ENCODE data around the gene JUP. TPM values are rescaled to one million over a fixed set of nuclear protein-coding genes. Genes with fewer than 3 reads are reported as not detected.

JUP gene
- total and polyA plus RNA-seq, 2 of the 13 experiments (the other 11 are each of a cell fraction or from before 2014, with no cell fraction given), result 12.1 to 20.6 TPM

DNA sequence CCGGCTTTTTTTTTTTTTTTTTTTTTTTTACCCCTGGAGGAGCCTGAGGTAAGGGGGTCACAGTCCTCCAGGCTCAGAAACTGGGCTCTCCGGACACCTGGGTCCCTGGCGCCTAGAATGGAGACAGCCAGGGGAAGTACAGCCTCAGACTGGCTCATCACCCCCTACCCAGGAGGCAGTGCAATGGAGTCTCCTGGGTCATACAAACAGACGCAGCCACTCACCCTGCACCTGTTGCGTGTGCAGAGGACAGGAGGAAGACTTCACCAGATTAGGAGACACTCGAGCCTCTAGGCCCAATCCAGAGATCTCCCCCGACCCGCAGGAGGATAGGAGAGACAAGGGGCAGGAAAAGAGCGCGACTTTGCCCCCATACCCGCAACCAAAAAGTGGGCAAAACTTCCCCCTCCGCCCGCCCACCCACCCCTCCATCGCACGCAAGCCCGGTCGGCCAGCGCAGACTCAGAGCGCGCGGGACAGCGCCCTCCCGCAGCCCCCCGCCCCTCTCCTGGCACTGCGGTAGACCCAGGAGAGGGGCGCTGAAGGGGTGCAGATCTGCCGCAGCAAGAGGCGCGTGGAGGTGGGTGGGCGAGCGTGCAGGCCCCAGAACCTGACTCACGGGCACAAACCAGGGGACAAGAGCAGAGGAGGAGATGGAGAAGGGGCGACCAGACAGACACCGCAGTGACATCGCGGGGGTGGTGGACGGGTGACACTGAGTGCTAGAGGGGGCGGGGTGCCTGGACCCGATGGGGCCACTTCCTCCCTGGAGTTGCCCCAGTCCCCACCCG lies 53.0 kb downstream of the JUP start:
- POLR2A ChIA-PET, result interaction anchor here (0.6 to 1.3 kb wide), 7 partner anchors 10 to 232 kb away, joined by 3 to 6 read pairs (median 4); partner anchors contain the start of genes EIF1, JUP and P3H4
- peak overlapping the region; percentile 76 for H3K4me2 ChIP-seq (ENCODE audit: low read depth, low read length)
- H3K79me2 ChIP-seq (ENCODE audit: insufficient read depth, low read length), result no peaks in the 10 kb centered on the region
- no peak overlapping the region for H2AFZ ChIP-seq (ENCODE audit: low read length)
- in situ Hi-C loops (cut with HindIII; ENCODE audit: extremely low pct_ligation_motif_present, low pct_unique_long_range_greater_than_20kb) (no loop called here), intact Hi-C loops (cut with micrococcal nuclease; ENCODE audit: unreplicated experiment) (no loop called here)
- peaks cover 18% of the 10 kb centered on the region for H3K4me1 ChIP-seq (ENCODE audit: insufficient read depth, low read length)
- no peak for FAIRE-seq
- H3K36me3 ChIP-seq (replicated peaks in 1 of 2; ENCODE audit: control insufficient read depth in 1 of 2, insufficient read depth in 2 of 2, low read length in 2 of 2), result no peaks in the 10 kb centered on the region
- no peak overlapping the region for H3K9ac ChIP-seq (ENCODE audit: insufficient read depth, low read depth, low read length)
- WGBS (ENCODE audit: low lambda C conversion rate), result 35% methylated on average over 33 of the region's 40 CpGs
- ATAC-seq, result peak; percentile 8
- peak overlapping the region; percentile 48 to 72 (median 58); a peak in 5 of 6 replicates for H3K4me3 ChIP-seq (replicated peaks in 1 of 3; ENCODE audit: insufficient read depth in 1 of 3, low read depth in 2 of 3, low read length in 3 of 3)
- no peaks in the 10 kb centered on the region for H4K20me1 ChIP-seq (ENCODE audit: insufficient read depth, low read length)
- DNase-seq (ENCODE audit: low spot score), result no peak
- peaks cover 25 to 76% of the 10 kb centered on the region in 2 experiments for H3K27me3 ChIP-seq (ENCODE audit: control insufficient read depth in 1 of 2, insufficient read depth in 2 of 2, low read length in 2 of 2)
- CTCF ChIA-PET (ENCODE audit: low intra/inter-chr PET ratio, low total read pairs), result no interaction called here
- TF ChIP-seq ZNF546 (CRISPR knock-in tag; conservative IDR thresholded peaks at IDR 0.05) (no peak), SIN3B (IDR thresholded peaks at IDR 0.05; ENCODE audit: low read length) (no peak), SRF (IDR thresholded peaks at IDR 0.05; ENCODE audit: low read depth, low read length) (no peak), ZNF572 (CRISPR knock-in tag; IDR thresholded peaks at IDR 0.05) (no peak), MAFK (conservative IDR thresholded peaks at IDR 0.05 in 1 of 2, IDR thresholded peaks at IDR 0.05 in 1 of 2; ENCODE audit: low read length in 2 of 2) (no peak)
- H3K27ac ChIP-seq (ENCODE audit: extremely low read length, insufficient read depth, low read length), result no peak overlapping the region
- BruUV-seq (replicated peaks), result no TSS peak
- no peaks in the 10 kb centered on the region for H3K9me3 ChIP-seq (ENCODE audit: low read length)

DNA sequence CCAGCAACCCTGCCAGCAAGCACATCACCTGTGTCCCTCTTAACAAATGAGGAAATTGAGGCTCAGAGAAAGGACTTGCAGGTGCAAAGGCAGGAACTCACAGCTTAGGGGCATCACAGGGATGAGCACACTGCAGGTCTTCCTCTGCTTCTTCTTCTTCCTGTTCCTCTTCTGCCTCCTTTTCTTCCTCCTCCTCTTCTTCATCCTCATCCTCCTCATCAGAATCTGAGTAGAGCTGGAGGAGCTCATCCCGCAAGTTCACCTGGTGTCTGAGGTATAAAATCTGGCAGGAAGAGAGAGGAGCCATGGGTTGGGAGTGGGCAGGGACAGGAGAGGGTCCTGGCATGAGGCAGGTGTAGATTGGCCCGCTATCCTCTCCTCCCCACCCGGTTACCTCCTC lies 54.7 kb downstream of the JUP start:
- DNase-seq (ENCODE audit: low spot score) (no peak), ATAC-seq (no peak), FAIRE-seq (no peak)
- H3K4me3 ChIP-seq (replicated peaks in 1 of 3; ENCODE audit: insufficient read depth in 1 of 3, low read depth in 2 of 3, low read length in 3 of 3), result no peak overlapping the region
- intact Hi-C loops (cut with micrococcal nuclease; ENCODE audit: unreplicated experiment) (no loop called here), in situ Hi-C loops (cut with HindIII; ENCODE audit: extremely low pct_ligation_motif_present, low pct_unique_long_range_greater_than_20kb) (no loop called here)
- H3K9me3 ChIP-seq (ENCODE audit: low read length), result no peaks in the 10 kb centered on the region
- H4K20me1 ChIP-seq (ENCODE audit: insufficient read depth, low read length), result no peaks in the 10 kb centered on the region
- ChIA-PET CTCF (ENCODE audit: low intra/inter-chr PET ratio, low total read pairs) (no interaction called here), POLR2A (interaction anchor here (1.6 kb wide), 1 partner anchor 42 kb away, joined by 5 read pairs; no protein-coding TSS in a partner anchor)
- H3K4me1 ChIP-seq (ENCODE audit: insufficient read depth, low read length), result peaks cover 12% of the 10 kb centered on the region; the same call in 1 of the 2 replicates
- H3K79me2 ChIP-seq (ENCODE audit: insufficient read depth, low read length), result no peaks in the 10 kb centered on the region
- no peak overlapping the region for H3K27ac ChIP-seq (ENCODE audit: extremely low read length, insufficient read depth, low read length)
- peaks cover 27 to 82% of the 10 kb centered on the region in 2 experiments for H3K27me3 ChIP-seq (ENCODE audit: control insufficient read depth in 1 of 2, insufficient read depth in 2 of 2, low read length in 2 of 2)
- no peak overlapping the region for H3K4me2 ChIP-seq (ENCODE audit: low read depth, low read length)
- no peak overlapping the region for H2AFZ ChIP-seq (ENCODE audit: low read length)
- no peaks in the 10 kb centered on the region for H3K36me3 ChIP-seq (replicated peaks in 1 of 2; ENCODE audit: control insufficient read depth in 1 of 2, insufficient read depth in 2 of 2, low read length in 2 of 2)
- BruUV-seq (replicated peaks), result no TSS peak
- 8% methylated on average over 3 of the region's 3 CpGs for WGBS (ENCODE audit: low lambda C conversion rate)
- TF ChIP-seq ZNF607 (CRISPR knock-in tag; IDR thresholded peaks at IDR 0.05; ENCODE audit: borderline replicate concordance) (no peak), DNMT1 (CRISPR knock-in tag; IDR thresholded peaks at IDR 0.05) (no peak)
- no peak overlapping the region for H3K9ac ChIP-seq (ENCODE audit: insufficient read depth, low read depth, low read length)
